IMR-90 (cell line): Measurements from ENCODE around the gene ACVRL1. TPM values are rescaled to one million over a fixed set of nuclear protein-coding genes. Genes with fewer than 3 reads are reported as not detected.

Source experiments
- ATAC-seq: fragments of 200-7000 bp; cut with Tn5 transposase; 2 replicates; pipeline ENCODE4 v1.9.1; 2020; ENCODE audit warnings: low read depth, mild to moderate bottlenecking, moderate library complexity
- BruUV-seq: library from RNA; stranded (reverse); fragments of 400-500 nt; replicated peaks from 2 replicates; lab custom pipeline; 2021; lab: Mats Ljungman, UMichigan
- CTCF ChIA-PET: fragments of 300-600 bp; formaldehyde crosslinking; extraction: SDS; loops from one replicate; lab custom pipeline; 2021; ENCODE audit warnings: antibody characterized with exemption; lab: Yijun Ruan, JAX
- POLR2A ChIA-PET: fragments of 300-600 bp; sonication (Branson Sonifier 250); formaldehyde crosslinking; loops from one replicate; lab custom pipeline; 2022; ENCODE audit warnings: antibody characterized with exemption; ENCODE audit not compliant: unreplicated experiment; lab: Charles Lee
- DNase-seq: peaks from one replicate; pipeline ENCODE4 v3.0.0; 2013
- H2AFZ ChIP-seq: replicated peaks from 2 replicates; pipeline ENCODE3; 2013; ENCODE audit warnings: low read length, mild to moderate bottlenecking; ENCODE audit not compliant: poor library complexity
- H2AK5ac ChIP-seq: 2 replicates; pipeline ENCODE4 v1.6.1; 2013; ENCODE audit warnings: low read depth, low read length, inconsistent platforms
- H2AK9ac ChIP-seq: replicated peaks from 2 replicates; pipeline ENCODE3; 2013; ENCODE audit warnings: mild to moderate bottlenecking, low read depth, low read length, moderate library complexity; ENCODE audit not compliant: poor library complexity
- H2BK120ac ChIP-seq: 2 replicates; pipeline ENCODE4 v1.6.1; 2013; ENCODE audit warnings: low read depth, low read length, inconsistent platforms
- H2BK15ac ChIP-seq: 3 replicates; pipeline ENCODE4 v1.6.1; 2013; ENCODE audit warnings: low read depth, low read length, inconsistent platforms
- H2BK20ac ChIP-seq: 2 replicates; pipeline ENCODE4 v1.6.1; 2013; ENCODE audit warnings: low read depth, mild to moderate bottlenecking, inconsistent platforms, low read length, moderate library complexity
- H2BK5ac ChIP-seq: 2 replicates; pipeline ENCODE4 v1.6.1; 2013; ENCODE audit warnings: mild to moderate bottlenecking, low read depth, low read length, inconsistent platforms; ENCODE audit not compliant: poor library complexity, severe bottlenecking
- H3K14ac ChIP-seq: replicated peaks from 2 replicates; pipeline ENCODE4 v1.6.1; 2013; ENCODE audit warnings: low read depth, low read length, inconsistent platforms
- H3K18ac ChIP-seq: 2 replicates; pipeline ENCODE4 v1.6.1; 2013; ENCODE audit warnings: low read depth, low read length, control low read depth
- H3K23ac ChIP-seq: 2 replicates; pipeline ENCODE4 v1.6.1; 2013; ENCODE audit warnings: low read depth, low read length, inconsistent platforms
- H3K27ac ChIP-seq: 2 replicates; pipeline ENCODE4 v1.5.1; 2013; ENCODE audit warnings: mild to moderate bottlenecking, control low read depth, low read length; ENCODE audit not compliant: insufficient read depth
- H3K27me3 ChIP-seq: 2 replicates; pipeline ENCODE4 v1.6.1; 2013; ENCODE audit warnings: low read length; ENCODE audit not compliant: control insufficient read depth, insufficient read depth
- H3K36me3 ChIP-seq: 2 replicates; pipeline ENCODE4 v1.6.1; 2013; ENCODE audit warnings: low read length, mixed read lengths; ENCODE audit not compliant: control insufficient read depth, insufficient read depth
- H3K4ac ChIP-seq: 2 replicates; pipeline ENCODE4 v1.6.1; 2013; ENCODE audit warnings: low read depth, low read length, inconsistent platforms
- H3K4me1 ChIP-seq: 2 replicates; pipeline ENCODE4 v1.6.1; 2013; ENCODE audit warnings: low read length, mixed read lengths; ENCODE audit not compliant: control insufficient read depth, insufficient read depth
- H3K4me2 ChIP-seq: 2 replicates; pipeline ENCODE4 v1.6.1; 2013; ENCODE audit warnings: low read depth, mild to moderate bottlenecking, control low read depth, low read length, moderate library complexity
- H3K4me3 ChIP-seq: 2 replicates; pipeline ENCODE4 v1.5.1; 2013; ENCODE audit warnings: low read depth, mild to moderate bottlenecking, control low read depth, low read length, moderate library complexity; ENCODE audit not compliant: insufficient read depth
- H3K56ac ChIP-seq: 2 replicates; pipeline ENCODE4 v1.6.1; 2013; ENCODE audit warnings: low read length, inconsistent platforms; ENCODE audit not compliant: insufficient read depth; ENCODE audit errors: extremely low read depth
- H3K79me1 ChIP-seq, 2 experiments: 2 replicates each; pipeline ENCODE4 v1.6.1; 2013; ENCODE audit warnings: low read length in 2 of 2, inconsistent platforms in 1 of 2, low read depth in 1 of 2
- H3K9ac ChIP-seq: 2 replicates; pipeline ENCODE4 v1.6.1; 2013; ENCODE audit warnings: low read depth, low read length, control low read depth
- H3K9me1 ChIP-seq: 2 replicates; pipeline ENCODE4 v1.6.1; 2013; ENCODE audit warnings: low read length, inconsistent platforms; ENCODE audit not compliant: insufficient read depth
- H3K9me3 ChIP-seq: 2 replicates; pipeline ENCODE4 v1.6.1; 2013; ENCODE audit warnings: low read length; ENCODE audit not compliant: control insufficient read depth, insufficient read depth
- H4K20me1 ChIP-seq: 2 replicates; pipeline ENCODE4 v1.6.1; 2013; ENCODE audit warnings: low read length, inconsistent platforms; ENCODE audit not compliant: insufficient read depth
- H4K5ac ChIP-seq: 2 replicates; pipeline ENCODE4 v1.6.1; 2013; ENCODE audit warnings: mild to moderate bottlenecking, low read depth, low read length, control low read depth
- H4K8ac ChIP-seq, 2 experiments: 2 replicates each; pipeline ENCODE4 v1.6.1; 2013; ENCODE audit warnings: low read depth in 2 of 2, low read length in 2 of 2, control low read depth in 1 of 2, inconsistent platforms in 1 of 2
- H4K91ac ChIP-seq: 2 replicates; pipeline ENCODE4 v1.6.1; 2013; ENCODE audit warnings: low read depth, low read length, inconsistent platforms; ENCODE audit not compliant: insufficient read depth
- FOS ChIP-seq: fragments of 150-350 bp; IDR thresholded peaks from 2 replicates; pipeline ENCODE4 v1.6.1; 2016; ENCODE audit warnings: low read depth, low read length
- WGBS, 2 experiments: methylation state at CpG; one replicate each; pipeline versions ENCODE4 v1.1.5 to v1.1.7; 2013; ENCODE audit warnings: missing lambda C conversion rate in 2 of 2; ENCODE audit not compliant: insufficient read length in 1 of 2; ENCODE audit errors: extremely low coverage in 2 of 2; 5-methylcytosine and 5-hydroxymethylcytosine counted together
- dilution Hi-C: fragments of 300-500 bp; cut with HindIII; formaldehyde crosslinking; loops from one replicate; pipeline ENCODE4 v1.14.3; 2018; ENCODE audit warnings: low sequenced_read_pairs; ENCODE audit not compliant: unreplicated experiment
- in situ Hi-C: fragments of 300-500 bp; cut with MboI; formaldehyde crosslinking; loops from 3 replicates; pipeline ENCODE4 v1.14.3; 2019; ENCODE audit warnings: low sequenced_read_pairs, inconsistent platforms, mixed read lengths
- intact Hi-C: fragments of 100-400 bp; cut with micrococcal nuclease; formaldehyde crosslinking; loops from 2 replicates; pipeline ENCODE4 v1.10.0; 2022
- polyA plus RNA-seq, 3 experiments: library from polyadenylated mRNA; depleted of rRNA; stranded (reverse); fragments of >200 nt; gene quantifications; 2 replicates each; pipeline ENCODE4 v1.2.3, GENCODE V29; 2012; ENCODE audit warnings: low replicate concordance in 1 of 3
- total RNA-seq: library from RNA; depleted of rRNA; stranded (reverse); fragments of >200 nt; gene quantifications from 2 replicates; pipeline ENCODE4 v1.2.3, GENCODE V29; 2012

The ACVRL1 gene
- total and polyA plus RNA-seq, 2 of the 4 experiments (the other 2 are of a cell fraction), result 6.4 to 7.5 TPM

- Histone ChIP-seq H4K20me1 (no peaks in the 10 kb centered on the region), H2AK9ac (no peak overlapping the region), H2BK5ac (no peak overlapping the region), H3K4ac (no peak overlapping the region), H3K27ac (no peak overlapping the region), H3K9me3 (peaks cover 10% of the 10 kb centered on the region), H2BK20ac (no peak overlapping the region), H3K4me2 (no peak overlapping the region), H3K4me1 (peaks cover 8% of the 10 kb centered on the region; the same call in 1 of the 2 replicates), H3K4me3 (no peak overlapping the region), H2BK120ac (no peak overlapping the region), H3K23ac (no peak overlapping the region), H3K79me1 (no peaks in the 10 kb centered on the region), H3K18ac (no peak overlapping the region), H3K56ac (no peak overlapping the region), H3K27me3 (peaks cover 11% of the 10 kb centered on the region), H2BK15ac (no peak overlapping the region), H3K9me1 (peaks cover 11% of the 10 kb centered on the region), H4K8ac (no peak overlapping the region), H3K9ac (no peak overlapping the region), H4K5ac (no peak overlapping the region), H3K14ac (no peak overlapping the region), H4K91ac (no peak overlapping the region), H2AFZ (no peak overlapping the region), H3K36me3 (no peaks in the 10 kb centered on the region), H2AK5ac (no peak overlapping the region)
- no TSS peak for BruUV-seq
- intact Hi-C loops (no loop called here), in situ Hi-C loops (no loop called here), dilution Hi-C loops (no loop called here)
- POLR2A ChIA-PET, result no interaction called here
- ATAC-seq, result no peak
- 86% methylated on average over 1 of the region's 2 CpGs; no CpG with 5 or more reads in 1 of the 2 experiments for WGBS, 2 experiments
- TF ChIP-seq FOS, result no peak
- no peak for DNase-seq
- CTCF ChIA-PET, result no interaction called here
Measured at GRCh38 chr12:51943346-51943745, 36.0 kb downstream of the ACVRL1 start.
